Measurements from ENCODE around the gene KLRF2.

KLRF2 gene

GRCh38 chr12:9881246-9881645 is at the start of gene KLRF2:
Gene KLRF2, plus strand, starts transcription at chr12:9881489. Its CDS starts 107 bp downstream, at chr12:9881596.
- H3K27me3 ChIP-seq (ENCODE audit: control insufficient read depth, insufficient read depth, low read length): no peaks in the 10 kb centered on the region
- no peak within 1 kb of the TSS for H3K9ac ChIP-seq (ENCODE audit: low read length)
- H3K4me3 ChIP-seq (ENCODE audit: low read length): no peak within 1 kb of the TSS
- H3K36me3 ChIP-seq (ENCODE audit: control insufficient read depth, insufficient read depth, low read length): no peaks in the 10 kb centered on the region
- no peaks in the 10 kb centered on the region for H3K9me3 ChIP-seq (ENCODE audit: control insufficient read depth, low read length)
- no peaks in the 10 kb centered on the region for H3K4me1 ChIP-seq (ENCODE audit: control insufficient read depth, insufficient read depth, low read length)

- Histone ChIP-seq H3K9me3 (ENCODE audit: control insufficient read depth, low read length) (no peaks in the 10 kb centered on the region), H3K4me3 (ENCODE audit: low read length) (no peak overlapping the region), H3K27me3 (ENCODE audit: control insufficient read depth, insufficient read depth, low read length) (no peaks in the 10 kb centered on the region), H3K9ac (ENCODE audit: low read length) (no peak overlapping the region), H3K4me1 (ENCODE audit: control insufficient read depth, insufficient read depth, low read length) (no peaks in the 10 kb centered on the region), H3K36me3 (ENCODE audit: control insufficient read depth, insufficient read depth, low read length) (no peaks in the 10 kb centered on the region)
Observed at GRCh38 chr12:9831720-9832119, 49.6 kb upstream of the KLRF2 start.

- no peak overlapping the region for H3K4me3 ChIP-seq (ENCODE audit: low read length)
- no peaks in the 10 kb centered on the region for H3K27me3 ChIP-seq (ENCODE audit: control insufficient read depth, insufficient read depth, low read length)
- H3K4me1 ChIP-seq (ENCODE audit: control insufficient read depth, insufficient read depth, low read length): no peaks in the 10 kb centered on the region
- H3K9me3 ChIP-seq (ENCODE audit: control insufficient read depth, low read length): no peaks in the 10 kb centered on the region
- H3K9ac ChIP-seq (ENCODE audit: low read length): no peak overlapping the region
- no peaks in the 10 kb centered on the region for H3K36me3 ChIP-seq (ENCODE audit: control insufficient read depth, insufficient read depth, low read length)
Observed at GRCh38 chr12:9843407-9843806, 37.9 kb upstream of the KLRF2 start.

GRCh38 chr12:9848899-9849298 is 32.4 kb upstream of the KLRF2 start:
- Histone ChIP-seq H3K27me3 (ENCODE audit: control insufficient read depth, insufficient read depth, low read length) (no peaks in the 10 kb centered on the region), H3K9ac (ENCODE audit: low read length) (no peak overlapping the region), H3K4me1 (ENCODE audit: control insufficient read depth, insufficient read depth, low read length) (no peaks in the 10 kb centered on the region), H3K9me3 (ENCODE audit: control insufficient read depth, low read length) (no peaks in the 10 kb centered on the region), H3K36me3 (ENCODE audit: control insufficient read depth, insufficient read depth, low read length) (no peaks in the 10 kb centered on the region), H3K4me3 (ENCODE audit: low read length) (no peak overlapping the region)

GRCh38 chr12:9851050-9851449 is 30.2 kb upstream of the KLRF2 start:
- Histone ChIP-seq H3K4me3 (ENCODE audit: low read length) (no peak overlapping the region), H3K9me3 (ENCODE audit: control insufficient read depth, low read length) (no peaks in the 10 kb centered on the region), H3K9ac (ENCODE audit: low read length) (no peak overlapping the region), H3K27me3 (ENCODE audit: control insufficient read depth, insufficient read depth, low read length) (no peaks in the 10 kb centered on the region), H3K36me3 (ENCODE audit: control insufficient read depth, insufficient read depth, low read length) (no peaks in the 10 kb centered on the region), H3K4me1 (ENCODE audit: control insufficient read depth, insufficient read depth, low read length) (no peaks in the 10 kb centered on the region)

GRCh38 chr12:9851927-9852326 is 29.4 kb upstream of the KLRF2 start:
- Histone ChIP-seq H3K9ac (ENCODE audit: low read length) (no peak overlapping the region), H3K4me1 (ENCODE audit: control insufficient read depth, insufficient read depth, low read length) (no peaks in the 10 kb centered on the region), H3K36me3 (ENCODE audit: control insufficient read depth, insufficient read depth, low read length) (no peaks in the 10 kb centered on the region), H3K4me3 (ENCODE audit: low read length) (no peak overlapping the region), H3K9me3 (ENCODE audit: control insufficient read depth, low read length) (no peaks in the 10 kb centered on the region), H3K27me3 (ENCODE audit: control insufficient read depth, insufficient read depth, low read length) (no peaks in the 10 kb centered on the region)

- no peaks in the 10 kb centered on the region for H3K4me1 ChIP-seq (ENCODE audit: control insufficient read depth, insufficient read depth, low read length)
- no peaks in the 10 kb centered on the region for H3K9me3 ChIP-seq (ENCODE audit: control insufficient read depth, low read length)
- H3K36me3 ChIP-seq (ENCODE audit: control insufficient read depth, insufficient read depth, low read length): no peaks in the 10 kb centered on the region
- H3K4me3 ChIP-seq (ENCODE audit: low read length): no peak overlapping the region
- H3K27me3 ChIP-seq (ENCODE audit: control insufficient read depth, insufficient read depth, low read length): no peaks in the 10 kb centered on the region
- no peak overlapping the region for H3K9ac ChIP-seq (ENCODE audit: low read length)
Observed at GRCh38 chr12:9856151-9856550, 25.1 kb upstream of the KLRF2 start.

- Histone ChIP-seq H3K9me3 (ENCODE audit: control insufficient read depth, low read length) (no peaks in the 10 kb centered on the region), H3K9ac (ENCODE audit: low read length) (no peak overlapping the region), H3K36me3 (ENCODE audit: control insufficient read depth, insufficient read depth, low read length) (no peaks in the 10 kb centered on the region), H3K4me3 (ENCODE audit: low read length) (no peak overlapping the region), H3K4me1 (ENCODE audit: control insufficient read depth, insufficient read depth, low read length) (no peaks in the 10 kb centered on the region), H3K27me3 (ENCODE audit: control insufficient read depth, insufficient read depth, low read length) (no peaks in the 10 kb centered on the region)
Observed at GRCh38 chr12:9856894-9857293, 24.4 kb upstream of the KLRF2 start.

- no peaks in the 10 kb centered on the region for H3K9me3 ChIP-seq (ENCODE audit: control insufficient read depth, low read length)
- no peaks in the 10 kb centered on the region for H3K36me3 ChIP-seq (ENCODE audit: control insufficient read depth, insufficient read depth, low read length)
- H3K4me1 ChIP-seq (ENCODE audit: control insufficient read depth, insufficient read depth, low read length): no peaks in the 10 kb centered on the region
- H3K27me3 ChIP-seq (ENCODE audit: control insufficient read depth, insufficient read depth, low read length): no peaks in the 10 kb centered on the region
- no peak overlapping the region for H3K4me3 ChIP-seq (ENCODE audit: low read length)
- H3K9ac ChIP-seq (ENCODE audit: low read length): no peak overlapping the region
Observed at GRCh38 chr12:9858135-9858534, 23.2 kb upstream of the KLRF2 start.

- H3K9ac ChIP-seq (ENCODE audit: low read length): no peak overlapping the region
- no peaks in the 10 kb centered on the region for H3K27me3 ChIP-seq (ENCODE audit: control insufficient read depth, insufficient read depth, low read length)
- no peaks in the 10 kb centered on the region for H3K4me1 ChIP-seq (ENCODE audit: control insufficient read depth, insufficient read depth, low read length)
- H3K4me3 ChIP-seq (ENCODE audit: low read length): no peak overlapping the region
- no peaks in the 10 kb centered on the region for H3K9me3 ChIP-seq (ENCODE audit: control insufficient read depth, low read length)
- no peaks in the 10 kb centered on the region for H3K36me3 ChIP-seq (ENCODE audit: control insufficient read depth, insufficient read depth, low read length)
Observed at GRCh38 chr12:9864913-9865675, 16.2 kb upstream of the KLRF2 start.

- Histone ChIP-seq H3K4me3 (ENCODE audit: low read length) (no peak overlapping the region), H3K9ac (ENCODE audit: low read length) (peak overlapping the region; percentile 28), H3K36me3 (ENCODE audit: control insufficient read depth, insufficient read depth, low read length) (no peaks in the 10 kb centered on the region), H3K27me3 (ENCODE audit: control insufficient read depth, insufficient read depth, low read length) (no peaks in the 10 kb centered on the region), H3K9me3 (ENCODE audit: control insufficient read depth, low read length) (no peaks in the 10 kb centered on the region), H3K4me1 (ENCODE audit: control insufficient read depth, insufficient read depth, low read length) (no peaks in the 10 kb centered on the region)
Observed at GRCh38 chr12:9866860-9867269, 14.4 kb upstream of the KLRF2 start.

- Histone ChIP-seq H3K27me3 (ENCODE audit: control insufficient read depth, insufficient read depth, low read length) (no peaks in the 10 kb centered on the region), H3K9ac (ENCODE audit: low read length) (no peak overlapping the region), H3K4me1 (ENCODE audit: control insufficient read depth, insufficient read depth, low read length) (no peaks in the 10 kb centered on the region), H3K4me3 (ENCODE audit: low read length) (no peak overlapping the region), H3K9me3 (ENCODE audit: control insufficient read depth, low read length) (no peaks in the 10 kb centered on the region), H3K36me3 (ENCODE audit: control insufficient read depth, insufficient read depth, low read length) (no peaks in the 10 kb centered on the region)
Observed at GRCh38 chr12:9867531-9867930, 13.8 kb upstream of the KLRF2 start.

Data from mucosa of stomach (tissue), 1 donor.